ENCODE measurements around the gene HNRNPA0.

GRCh38 chr5:137782984-137783536, 28.9 kb upstream of the HNRNPA0 start:
- no peak for TF ChIP-seq POLR2A (IDR thresholded peaks at IDR 0.05; ENCODE audit: low read depth, low read length)
- no peak for TF ChIP-seq TAF1 (IDR thresholded peaks at IDR 0.05; ENCODE audit: low read depth, low read length)
- no peak for TF ChIP-seq POLR2AphosphoS5 (IDR thresholded peaks at IDR 0.05; ENCODE audit: low read depth, low read length)
- no peak for TF ChIP-seq SPI1 (IDR thresholded peaks at IDR 0.05; ENCODE audit: low read depth, low read length)
- TF ChIP-seq POU2F2 (IDR thresholded peaks at IDR 0.05; ENCODE audit: low read depth, low read length), result no peak
- TF ChIP-seq PAX5 (IDR thresholded peaks at IDR 0.05; ENCODE audit: insufficient read depth, low read length, severe bottlenecking), result no peak
